Esophagus squamous epithelium (tissue), 5 donors: ENCODE data around the gene GPC5. TPM values are rescaled to one million over a fixed set of nuclear protein-coding genes. Genes with fewer than 3 reads are reported as not detected.

Source experiments
- DNase-seq: peaks from one replicate; lab custom pipeline; 2025; lab: John Stamatoyannopoulos, UW
- H3K27ac ChIP-seq, 4 donors: fragments of 200-600 bp; sonication (generic); one replicate each; pipeline ENCODE4 v1.5.1; 2016 to 2019; ENCODE audit warnings: mild to moderate bottlenecking in 1 of 4
- H3K27me3 ChIP-seq, 4 donors: fragments of 200-600 bp; sonication (generic); 1 replicate in 3 of 4; 2 replicates in 1 of 4; pipeline versions ENCODE4 v1.5.1 to v1.6.0; 2017 to 2021; ENCODE audit warnings: antibody characterized with exemption in 1 of 4
- H3K36me3 ChIP-seq, 3 donors: fragments of 200-600 bp; sonication (generic); one replicate each; pipeline ENCODE4 v1.5.1; 2016 to 2019
- H3K4me1 ChIP-seq, 3 donors: fragments of 200-600 bp; sonication (generic); one replicate each; pipeline ENCODE4 v1.5.1; 2017 to 2019
- H3K4me3 ChIP-seq, 4 donors: fragments of 200-600 bp; sonication (generic); 1 replicate in 3 of 4; 2 replicates in 1 of 4; pipeline ENCODE4 v1.5.1; 2016 to 2019; ENCODE audit warnings: mild to moderate bottlenecking in 2 of 4, moderate library complexity in 1 of 4
- H3K9me3 ChIP-seq, 3 donors: fragments of 200-600 bp; sonication (generic); one replicate each; pipeline ENCODE4 v1.5.1; 2016 to 2019
- CTCF ChIP-seq, 6 experiments: fragments of 450-650 bp in 4 of 6; fragments of 200-600 bp in 2 of 6; sonication (generic) in 2 of 6; IDR thresholded peaks; one replicate each; pipeline ENCODE4 v1.5.1; 2016 to 2019; ENCODE audit warnings: antibody characterized with exemption in 6 of 6, mild to moderate bottlenecking in 4 of 6, moderate library complexity in 4 of 6
- POLR2A ChIP-seq, 4 donors: fragments of 450-650 bp; IDR thresholded peaks; one replicate each; pipeline ENCODE4 v1.6.1; 2017; ENCODE audit warnings: antibody characterized with exemption in 4 of 4, mild to moderate bottlenecking in 4 of 4, moderate library complexity in 3 of 4
- WGBS, 2 donors: methylation state at CpG; one replicate each; pipeline ENCODE4 v1.1.5; 2018; 5-methylcytosine and 5-hydroxymethylcytosine counted together
- intact Hi-C: fragments of 100-400 bp; cut with DNase I; formaldehyde crosslinking; loops from one replicate; pipeline ENCODE4 v1.15.0; 2022
- total RNA-seq, 4 donors: library from RNA; depleted of rRNA; stranded (reverse); fragments of >200 nt; gene quantifications; one replicate each; pipeline ENCODE4 v1.1.0, GENCODE V29; 2016
- donor health status: DM: yes; HTN: yes; CAD: no.

Gene GPC5
- total RNA-seq, 4 donors from 2014 or later: not detected

- DNase-seq: no peak
Observed at GRCh38 chr13:91741925-91742324, 343.5 kb downstream of the GPC5 start.

GRCh38 chr13:91744284-91744683 is 345.9 kb downstream of the GPC5 start:
- TF ChIP-seq POLR2A (IDR thresholded peaks at IDR 0.05) (no peak), CTCF (IDR thresholded peaks at IDR 0.05) (no peak)

More at GRCh38 chr13:91741925-91742324, 343.5 kb downstream of the GPC5 start:
- no peaks in the 10 kb centered on the region for H3K4me1 ChIP-seq
- no peaks in the 10 kb centered on the region for H3K36me3 ChIP-seq
- TF ChIP-seq CTCF (IDR thresholded peaks at IDR 0.05): no peak
- TF ChIP-seq POLR2A (IDR thresholded peaks at IDR 0.05): no peak
- H3K27me3 ChIP-seq: no peaks in the 10 kb centered on the region
- intact Hi-C loops: no loop called here
- no peak overlapping the region for H3K27ac ChIP-seq
- 63 to 71% methylated on average over 2 of the region's 2 CpGs for WGBS, 2 donors
- H3K9me3 ChIP-seq: no peaks in the 10 kb centered on the region
- H3K4me3 ChIP-seq: no peak overlapping the region

GRCh38 chr13:91745967-91746366 is 347.5 kb downstream of the GPC5 start:
- WGBS, 2 donors: 14 to 19% methylated on average over 3 of the region's 3 CpGs
- H3K9me3 ChIP-seq: no peaks in the 10 kb centered on the region
- intact Hi-C loops: no loop called here

More at GRCh38 chr13:91744284-91744683, 345.9 kb downstream of the GPC5 start:
- Histone ChIP-seq H3K27me3 (no peaks in the 10 kb centered on the region), H3K9me3 (no peaks in the 10 kb centered on the region), H3K36me3 (no peaks in the 10 kb centered on the region), H3K27ac (no peak overlapping the region), H3K4me1 (no peaks in the 10 kb centered on the region), H3K4me3 (no peak overlapping the region)
- DNase-seq: no peak
- intact Hi-C loops: no loop called here

GRCh38 chr13:91747186-91747585 is 348.8 kb downstream of the GPC5 start:
- Histone ChIP-seq H3K4me1 (no peaks in the 10 kb centered on the region), H3K9me3 (no peaks in the 10 kb centered on the region), H3K4me3 (no peak overlapping the region), H3K36me3 (no peaks in the 10 kb centered on the region), H3K27me3 (no peaks in the 10 kb centered on the region), H3K27ac (no peak overlapping the region)
- WGBS, 2 donors: 21 to 28% methylated on average over 2 of the region's 2 CpGs
- TF ChIP-seq CTCF (IDR thresholded peaks at IDR 0.05) (no peak), POLR2A (IDR thresholded peaks at IDR 0.05) (no peak)
- no peak for DNase-seq
- intact Hi-C loops: no loop called here

More at GRCh38 chr13:91745967-91746366, 347.5 kb downstream of the GPC5 start:
- Histone ChIP-seq H3K4me1 (no peaks in the 10 kb centered on the region), H3K4me3 (no peak overlapping the region), H3K27me3 (no peaks in the 10 kb centered on the region), H3K27ac (no peak overlapping the region), H3K36me3 (no peaks in the 10 kb centered on the region)
- TF ChIP-seq CTCF (IDR thresholded peaks at IDR 0.05) (no peak), POLR2A (IDR thresholded peaks at IDR 0.05) (no peak)
- no peak for DNase-seq

- H3K27ac ChIP-seq: no peak overlapping the region
Observed at GRCh38 chr13:91748416-91749089, 350.1 kb downstream of the GPC5 start.

More at GRCh38 chr13:91748416-91749089, 350.1 kb downstream of the GPC5 start:
- Histone ChIP-seq H3K4me3 (no peak overlapping the region), H3K4me1 (no peaks in the 10 kb centered on the region), H3K9me3 (no peaks in the 10 kb centered on the region), H3K36me3 (no peaks in the 10 kb centered on the region), H3K27me3 (no peaks in the 10 kb centered on the region)
- DNase-seq: no peak
- 89 to 95% methylated on average over 4 of the region's 4 CpGs for WGBS, 2 donors
- intact Hi-C loops: no loop called here
- TF ChIP-seq CTCF (IDR thresholded peaks at IDR 0.05) (no peak), POLR2A (IDR thresholded peaks at IDR 0.05) (no peak)
